Thyroid gland (tissue), 4 donors: ENCODE measurements around the gene NECAB3. TPM values are rescaled to one million over a fixed set of nuclear protein-coding genes. Genes with fewer than 3 reads are reported as not detected.
A peak's percentile ranks its signal among the peaks of the same experiment; 100 is the strongest.

Experiments used
- DNase-seq, 2 donors: peaks; one replicate each; pipeline ENCODE4 v3.0.0-alpha.2; 2019
- H3K27ac ChIP-seq, 3 donors: fragments of 200-600 bp; sonication (generic); 1 replicate in 2 of 3; 2 replicates in 1 of 3; pipeline ENCODE4 v1.5.1; 2016 to 2019; ENCODE audit warnings: mild to moderate bottlenecking in 1 of 3, moderate library complexity in 1 of 3
- H3K27me3 ChIP-seq: fragments of 200-600 bp; sonication (generic); one replicate; pipeline ENCODE4 v1.5.1; 2019
- H3K36me3 ChIP-seq, 2 donors: fragments of 200-600 bp; sonication (generic); one replicate each; pipeline ENCODE4 v1.5.1; 2016 to 2019
- H3K4me1 ChIP-seq, 2 donors: fragments of 200-600 bp; sonication (generic); one replicate each; pipeline ENCODE4 v1.5.1; 2017 to 2019
- H3K4me3 ChIP-seq, 3 donors: fragments of 200-600 bp; sonication (generic); replicated peaks in 1 of 3; 1 replicate in 2 of 3; 2 replicates in 1 of 3; pipeline ENCODE4 v1.5.1; 2016; ENCODE audit warnings: mild to moderate bottlenecking in 1 of 3
- H3K9me3 ChIP-seq: fragments of 200-600 bp; sonication (generic); one replicate; pipeline ENCODE4 v1.5.1; 2017
- POLR2A ChIP-seq, 2 donors: fragments of 450-650 bp; IDR thresholded peaks; one replicate each; pipeline ENCODE4 v1.6.1; 2017; ENCODE audit warnings: antibody characterized with exemption in 2 of 2, mild to moderate bottlenecking in 2 of 2, moderate library complexity in 1 of 2
- WGBS, 2 donors: methylation state at CpG; one replicate each; pipeline ENCODE4 v1.1.5; 2017; 5-methylcytosine and 5-hydroxymethylcytosine counted together
- intact Hi-C: fragments of 100-400 bp; cut with DNase I; formaldehyde crosslinking; loops from one replicate; pipeline ENCODE4 v1.15.1; 2023
- total RNA-seq, 4 donors: library from RNA; depleted of rRNA; stranded (reverse); fragments of >200 nt; gene quantifications; one replicate each; pipeline ENCODE4 v1.2.3, GENCODE V29; 2016
- TF ChIP-seq, protein P1 (sequence below), 6 experiments: fragments of 200-600 bp in 3 of 6; fragments of 450-650 bp in 3 of 6; sonication (generic) in 3 of 6; IDR thresholded peaks; one replicate each; pipeline ENCODE4 v1.5.1; 2016 to 2019; ENCODE audit warnings: antibody characterized with exemption in 6 of 6, mild to moderate bottlenecking in 2 of 6, inconsistent platforms in 1 of 6, moderate library complexity in 1 of 6

Gene NECAB3
- total RNA-seq, 4 donors from 2014 or later, result 65.2 to 99.8 (median 73.4) TPM

DNA sequence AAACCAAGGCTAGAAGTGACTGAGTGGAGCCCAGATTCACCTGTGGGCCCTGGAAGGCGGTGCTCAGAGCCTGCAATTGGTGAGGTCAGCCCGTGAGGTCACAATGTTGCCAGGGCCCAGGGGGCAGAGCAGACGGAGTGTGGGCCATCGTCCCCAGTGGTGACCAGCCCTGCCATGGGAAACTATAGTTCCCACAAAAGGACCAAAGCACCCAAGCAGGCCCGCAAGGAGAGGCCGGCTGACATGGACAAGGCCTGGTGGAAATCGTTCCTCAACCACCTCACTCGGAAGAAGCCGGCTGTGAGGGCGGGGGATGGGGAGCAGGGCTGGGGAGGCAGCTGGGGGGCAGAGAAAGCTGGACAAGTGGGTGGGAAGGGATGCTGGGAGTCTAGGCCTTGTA lies 12.1 kb downstream of the NECAB3 start, which contains the start of gene C20orf144:
TSS of gene C20orf144 (plus strand) at position 156 of the 400 bp plus-strand sequence. CDS start at position 175, 19 bp downstream.
- H3K4me1 ChIP-seq, result peaks cover 10 to 22% of the 10 kb centered on the region in 2 donors
- 90 to 94% methylated on average over 10 of the region's 10 CpGs for WGBS, 2 donors
- peaks cover 11 to 12% of the 10 kb centered on the region in 2 donors for H3K36me3 ChIP-seq
- peak within 1 kb of the TSS in 2 of 3 donors; percentile 83 to 89 for H3K27ac ChIP-seq
- TF ChIP-seq, protein P1, sequence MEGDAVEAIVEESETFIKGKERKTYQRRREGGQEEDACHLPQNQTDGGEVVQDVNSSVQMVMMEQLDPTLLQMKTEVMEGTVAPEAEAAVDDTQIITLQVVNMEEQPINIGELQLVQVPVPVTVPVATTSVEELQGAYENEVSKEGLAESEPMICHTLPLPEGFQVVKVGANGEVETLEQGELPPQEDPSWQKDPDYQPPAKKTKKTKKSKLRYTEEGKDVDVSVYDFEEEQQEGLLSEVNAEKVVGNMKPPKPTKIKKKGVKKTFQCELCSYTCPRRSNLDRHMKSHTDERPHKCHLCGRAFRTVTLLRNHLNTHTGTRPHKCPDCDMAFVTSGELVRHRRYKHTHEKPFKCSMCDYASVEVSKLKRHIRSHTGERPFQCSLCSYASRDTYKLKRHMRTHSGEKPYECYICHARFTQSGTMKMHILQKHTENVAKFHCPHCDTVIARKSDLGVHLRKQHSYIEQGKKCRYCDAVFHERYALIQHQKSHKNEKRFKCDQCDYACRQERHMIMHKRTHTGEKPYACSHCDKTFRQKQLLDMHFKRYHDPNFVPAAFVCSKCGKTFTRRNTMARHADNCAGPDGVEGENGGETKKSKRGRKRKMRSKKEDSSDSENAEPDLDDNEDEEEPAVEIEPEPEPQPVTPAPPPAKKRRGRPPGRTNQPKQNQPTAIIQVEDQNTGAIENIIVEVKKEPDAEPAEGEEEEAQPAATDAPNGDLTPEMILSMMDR (IDR thresholded peaks at IDR 0.05), result no peak
- TF ChIP-seq POLR2A (IDR thresholded peaks at IDR 0.05), result no peak
- intact Hi-C loops, result no loop called here
- no peak for DNase-seq
- no peaks in the 10 kb centered on the region for H3K27me3 ChIP-seq
- no peaks in the 10 kb centered on the region for H3K9me3 ChIP-seq
- peak within 1 kb of the TSS; percentile 36 to 66 (median 54) for H3K4me3 ChIP-seq

- H3K36me3 ChIP-seq, result peaks cover 12 to 17% of the 10 kb centered on the region in 2 donors
- no peaks in the 10 kb centered on the region for H3K9me3 ChIP-seq
- DNase-seq, result no peak
- H3K27ac ChIP-seq, result no peak overlapping the region
- TF ChIP-seq POLR2A (IDR thresholded peaks at IDR 0.05), result no peak
- TF ChIP-seq, protein P1 (IDR thresholded peaks at IDR 0.05), result no peak
- H3K27me3 ChIP-seq, result no peaks in the 10 kb centered on the region
- 90 to 94% methylated on average over 7 of the region's 7 CpGs for WGBS, 2 donors
- H3K4me3 ChIP-seq, result no peak overlapping the region
- intact Hi-C loops, result no loop called here
- peaks cover 4 to 11% of the 10 kb centered on the region in 2 donors for H3K4me1 ChIP-seq
Observed at GRCh38 chr20:33660685-33661058, 13.6 kb downstream of the NECAB3 start.

GRCh38 chr20:33660035-33660684 lies 14.1 kb downstream of the NECAB3 start:
- Histone ChIP-seq H3K9me3 (no peaks in the 10 kb centered on the region), H3K27ac (no peak overlapping the region)

GRCh38 chr20:33659341-33660034 lies 14.7 kb downstream of the NECAB3 start:
- Histone ChIP-seq H3K27ac (no peak overlapping the region), H3K4me3 (no peak overlapping the region), H3K27me3 (no peaks in the 10 kb centered on the region), H3K36me3 (peaks cover 12 to 17% of the 10 kb centered on the region in 2 donors), H3K9me3 (no peaks in the 10 kb centered on the region), H3K4me1 (peaks cover 4 to 11% of the 10 kb centered on the region in 2 donors)
- TF ChIP-seq, protein P1 (IDR thresholded peaks at IDR 0.05), result no peak
- TF ChIP-seq POLR2A (IDR thresholded peaks at IDR 0.05), result no peak
- intact Hi-C loops, result no loop called here
- WGBS, 2 donors, result 92% methylated on average over 22 of the region's 32 CpGs; no CpG with 5 or more reads in 1 of the 2 donors
- no peak for DNase-seq

More at GRCh38 chr20:33660035-33660684, 14.1 kb downstream of the NECAB3 start:
- Histone ChIP-seq H3K4me1 (peaks cover 4 to 11% of the 10 kb centered on the region in 2 donors), H3K36me3 (peaks cover 12 to 17% of the 10 kb centered on the region in 2 donors), H3K4me3 (no peak overlapping the region), H3K27me3 (no peaks in the 10 kb centered on the region)
- 83 to 96% methylated on average over 8 to 21 of the region's 21 CpGs for WGBS, 2 donors
- TF ChIP-seq POLR2A (IDR thresholded peaks at IDR 0.05), result no peak
- TF ChIP-seq, protein P1 (IDR thresholded peaks at IDR 0.05), result no peak
- DNase-seq, result no peak
- intact Hi-C loops, result no loop called here

DNA sequence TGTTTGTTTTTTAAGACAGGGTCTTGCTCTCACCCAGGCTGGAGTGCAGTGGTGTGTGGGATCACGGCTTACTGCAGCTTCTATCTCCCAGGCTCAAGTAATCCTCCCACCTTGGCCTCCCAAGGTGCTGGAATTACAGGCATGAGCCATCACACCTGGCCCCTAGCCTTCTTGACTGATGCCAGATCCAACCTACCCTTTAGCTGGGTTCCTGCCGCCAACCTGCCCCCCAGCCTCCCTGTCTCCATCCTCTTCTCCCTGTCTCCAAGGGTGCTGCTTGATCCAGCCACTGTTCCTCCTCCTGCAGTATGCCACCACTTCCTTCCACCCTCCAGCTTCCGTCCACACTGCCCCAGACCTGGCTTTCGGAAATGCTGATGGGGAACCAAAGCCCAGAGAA lies 15.3 kb downstream of the NECAB3 start:
- 96 to 98% methylated on average over 4 of the region's 4 CpGs for WGBS, 2 donors
- peaks cover 4 to 8% of the 10 kb centered on the region in 2 donors for H3K4me1 ChIP-seq
- no peaks in the 10 kb centered on the region for H3K27me3 ChIP-seq
- no peak for DNase-seq
- H3K9me3 ChIP-seq, result no peaks in the 10 kb centered on the region
- peaks cover 12 to 17% of the 10 kb centered on the region in 2 donors for H3K36me3 ChIP-seq
- intact Hi-C loops, result no loop called here
- TF ChIP-seq, protein P1 (IDR thresholded peaks at IDR 0.05), result no peak
- no peak for TF ChIP-seq POLR2A (IDR thresholded peaks at IDR 0.05)
- no peak overlapping the region for H3K27ac ChIP-seq
- no peak overlapping the region for H3K4me3 ChIP-seq
